HG03460 (cell line): ENCODE results near the gene ACSM2B.
"Not testable (repeated sequence)": the region's sequence is repeated elsewhere in the genome, so short reads cannot be mapped to it uniquely, and the experiment has no call there.

Source experiments
- ATAC-seq: cut with Tn5 transposase; IDR thresholded peaks from one replicate; pipeline ENCODE4 v1.9.1; 2021; ENCODE audit not compliant: unreplicated experiment

Gene ACSM2B

DNA sequence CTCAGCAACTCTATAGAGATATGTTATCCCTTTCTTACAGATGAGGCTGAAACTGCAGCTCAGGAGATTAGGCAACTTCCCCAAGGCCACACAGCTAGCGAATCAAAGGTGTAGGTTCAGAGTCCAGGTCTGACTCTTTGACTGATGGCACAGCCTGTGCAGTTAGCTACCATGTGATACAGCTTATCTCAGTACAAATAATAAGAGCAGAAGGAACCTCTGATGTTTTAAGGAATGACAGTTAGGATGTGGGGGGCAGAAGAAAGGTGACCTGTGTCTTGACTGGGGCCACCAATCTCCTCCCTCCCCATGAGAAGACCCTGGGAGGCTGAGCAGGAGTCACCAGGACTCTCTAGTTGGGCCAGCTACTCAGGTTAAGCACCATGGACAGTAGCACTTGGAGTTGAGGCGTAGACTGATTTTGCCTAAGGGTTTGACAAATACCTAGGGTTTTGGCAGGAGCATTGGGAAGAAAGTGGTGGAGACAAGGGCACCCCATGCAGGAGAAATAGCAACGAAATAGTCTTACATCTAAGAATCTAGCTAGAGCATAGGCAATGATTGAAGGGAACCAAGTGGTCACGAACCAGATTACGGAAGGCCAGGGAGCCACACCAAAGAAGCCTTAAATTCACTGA, 22.8 kb upstream of the ACSM2B start:
- no peak for ATAC-seq

DNA sequence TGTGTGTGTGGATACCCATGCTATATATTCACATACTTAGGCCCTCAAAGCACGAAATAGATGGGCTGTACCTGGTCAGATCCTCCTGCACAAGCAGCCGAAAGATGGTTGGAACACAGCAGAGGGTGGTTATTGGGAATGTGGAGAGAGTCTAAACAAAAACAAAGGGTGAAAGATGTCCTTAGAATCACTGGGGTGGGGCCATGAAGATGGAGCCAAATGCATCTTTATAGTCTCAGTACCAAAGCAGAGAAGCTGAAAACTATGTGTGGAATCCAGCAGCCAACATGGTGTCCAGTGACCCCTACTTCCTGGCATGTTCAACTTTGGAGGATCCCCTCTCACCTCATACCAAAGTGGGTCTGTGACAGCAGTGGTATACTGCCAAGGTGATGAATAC, 19.5 kb upstream of the ACSM2B start:
- ATAC-seq, result not testable (repeated sequence)

DNA sequence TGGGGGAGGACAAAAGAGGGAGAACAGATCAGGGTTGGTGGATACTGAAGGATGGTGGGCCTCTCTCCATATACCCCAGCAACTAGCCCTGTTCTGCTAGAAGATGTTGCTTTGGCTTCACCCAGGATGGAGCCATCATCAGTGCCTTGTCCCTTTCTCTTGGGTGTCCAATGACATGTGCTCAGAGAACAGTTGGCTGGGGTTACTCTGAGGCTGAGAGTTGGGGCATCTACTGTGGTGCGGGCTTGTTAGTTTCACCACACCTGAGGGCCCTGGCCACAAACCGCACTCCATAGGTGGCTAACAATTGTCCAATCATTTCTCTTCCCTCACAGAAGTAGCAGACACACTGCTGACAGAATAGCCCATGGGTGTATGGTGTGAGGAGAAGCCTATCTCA, 18.9 kb upstream of the ACSM2B start:
- not testable (repeated sequence) for ATAC-seq

DNA sequence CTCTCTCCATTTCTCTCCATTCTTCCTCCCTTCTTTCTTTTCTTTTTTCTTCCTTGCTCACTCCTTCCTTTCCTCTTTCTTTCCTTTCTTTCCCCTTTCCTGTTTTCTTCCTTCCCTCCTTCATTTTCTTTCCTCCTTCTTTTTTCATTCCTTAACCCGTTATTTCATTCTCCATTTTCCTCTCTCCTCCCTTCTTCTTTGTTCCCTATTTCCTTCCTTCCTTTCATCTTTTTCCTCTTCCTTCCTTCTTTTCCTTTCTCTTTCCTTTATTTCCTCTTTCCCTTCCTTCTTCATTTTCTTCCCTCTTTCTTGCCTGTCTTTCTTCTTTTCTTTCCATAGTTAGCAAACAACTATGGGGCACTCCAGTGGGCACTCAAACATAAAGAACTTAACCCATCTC, 16.6 kb upstream of the ACSM2B start:
- ATAC-seq, result not testable (repeated sequence)

DNA sequence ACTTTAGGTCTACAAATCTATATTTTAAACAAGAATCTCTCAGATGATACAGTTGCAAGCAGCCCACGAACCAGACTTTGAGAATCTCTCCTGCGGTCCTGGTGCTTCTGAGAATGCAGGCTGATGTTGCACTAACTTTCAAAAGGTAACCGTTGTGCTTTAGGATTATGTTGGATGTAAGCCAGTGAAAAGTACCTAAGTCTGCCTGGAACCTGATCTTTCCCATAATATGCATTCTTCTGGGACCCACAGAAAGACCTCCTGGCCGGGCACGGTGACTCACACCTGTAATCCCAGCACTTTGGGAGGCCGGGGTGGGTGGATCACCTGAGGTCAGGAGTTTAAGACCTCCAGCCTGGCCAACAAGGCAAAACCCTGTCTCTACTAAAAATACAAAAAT, 13.3 kb upstream of the ACSM2B start:
- not testable (repeated sequence) for ATAC-seq

DNA sequence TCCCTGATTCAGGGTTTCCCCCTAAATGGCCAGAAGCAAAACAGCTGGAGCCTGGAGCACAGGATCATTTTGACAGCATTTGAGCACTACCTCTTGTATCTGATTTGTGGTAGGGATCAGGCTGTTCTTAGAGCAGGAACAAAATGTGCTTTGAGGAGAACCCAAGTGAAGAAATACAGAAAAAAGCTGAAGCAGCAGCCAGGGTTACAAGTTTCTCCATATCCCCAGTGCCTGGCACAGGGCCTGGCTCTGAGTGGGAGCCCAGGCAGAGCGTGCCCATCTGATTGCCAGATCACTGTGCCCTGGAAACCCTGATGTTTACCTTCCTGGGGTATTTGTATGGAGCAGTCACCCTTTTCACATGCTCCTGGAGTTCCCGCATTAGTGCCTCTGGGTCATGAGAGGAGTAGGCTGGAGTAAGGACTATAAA, 11.5 kb upstream of the ACSM2B start:
- ATAC-seq, result not testable (repeated sequence)

DNA sequence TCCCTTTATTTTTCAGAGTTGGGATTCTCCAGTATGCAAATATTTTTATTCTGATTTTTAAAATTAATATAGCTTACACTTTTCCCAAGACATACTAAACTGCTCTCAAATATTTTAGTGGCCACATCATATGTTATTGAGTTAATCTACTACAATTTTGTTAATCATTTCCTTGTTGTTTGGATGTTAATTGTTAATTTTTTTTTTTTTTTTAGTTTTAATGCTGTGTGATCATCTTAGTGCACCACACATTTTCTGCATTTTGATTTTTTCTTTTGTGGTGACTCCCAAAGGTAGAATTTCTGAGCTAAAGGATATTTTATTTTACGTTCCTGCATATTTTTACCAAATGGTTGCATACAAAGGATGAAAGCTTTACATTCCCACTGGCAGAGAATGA, 10.5 kb upstream of the ACSM2B start:
- ATAC-seq, result not testable (repeated sequence)

DNA sequence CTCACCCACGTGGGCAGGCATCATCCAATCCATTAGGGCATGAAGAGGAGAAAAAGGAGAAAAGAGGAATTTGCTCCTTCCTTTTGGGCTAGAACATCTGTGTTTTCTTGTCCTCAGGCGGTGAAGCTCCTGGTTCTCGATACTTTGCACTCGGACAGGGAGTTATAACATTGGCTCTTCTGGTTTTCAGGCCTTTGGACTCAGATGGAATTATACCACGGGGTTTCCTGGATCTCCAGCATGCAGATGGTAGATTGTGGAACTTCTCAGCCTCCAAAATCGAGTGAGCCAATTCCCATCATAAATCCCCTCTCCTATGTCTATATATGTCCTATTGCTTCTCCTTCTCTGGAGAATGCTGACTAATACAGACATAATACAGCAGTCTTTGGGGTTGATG, 9.9 kb upstream of the ACSM2B start:
- ATAC-seq, result not testable (repeated sequence)

DNA sequence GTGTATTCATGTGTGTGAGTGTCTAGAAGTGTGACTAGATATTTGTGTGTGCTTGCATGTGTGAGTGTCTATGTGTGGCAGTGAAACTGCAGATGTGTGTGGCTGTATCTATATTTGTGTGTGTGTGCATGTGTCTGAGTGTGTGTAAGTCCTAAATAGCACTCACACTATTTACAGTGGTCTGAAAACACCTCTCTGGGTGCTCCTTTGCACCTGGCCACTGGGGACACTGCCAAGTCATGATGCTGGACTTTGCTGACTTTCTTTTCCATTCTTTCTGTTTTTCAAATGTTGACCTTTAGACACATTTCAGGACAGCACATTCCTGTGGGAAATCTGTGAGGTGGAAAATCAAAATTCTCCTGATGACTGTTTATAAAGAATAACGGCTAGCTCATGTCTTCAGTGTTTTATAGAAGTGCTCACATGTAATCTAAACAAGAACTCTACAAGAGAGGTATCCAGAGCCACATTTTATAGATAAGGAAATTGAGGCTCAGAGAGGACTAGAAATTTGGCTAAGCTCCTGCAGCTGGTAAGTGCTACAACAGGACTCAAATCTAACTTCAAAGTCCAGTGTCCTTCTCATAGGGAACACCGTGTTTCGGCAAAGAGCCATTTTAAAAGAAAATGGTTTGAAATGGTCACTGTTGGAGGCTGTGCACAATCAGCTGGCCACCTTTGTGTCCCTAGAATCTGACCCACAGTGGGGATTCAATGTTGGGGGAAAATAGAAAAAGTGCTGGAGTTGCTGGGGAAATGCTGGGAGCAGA, 4.5 kb upstream of the ACSM2B start:
- ATAC-seq, result not testable (repeated sequence)

DNA sequence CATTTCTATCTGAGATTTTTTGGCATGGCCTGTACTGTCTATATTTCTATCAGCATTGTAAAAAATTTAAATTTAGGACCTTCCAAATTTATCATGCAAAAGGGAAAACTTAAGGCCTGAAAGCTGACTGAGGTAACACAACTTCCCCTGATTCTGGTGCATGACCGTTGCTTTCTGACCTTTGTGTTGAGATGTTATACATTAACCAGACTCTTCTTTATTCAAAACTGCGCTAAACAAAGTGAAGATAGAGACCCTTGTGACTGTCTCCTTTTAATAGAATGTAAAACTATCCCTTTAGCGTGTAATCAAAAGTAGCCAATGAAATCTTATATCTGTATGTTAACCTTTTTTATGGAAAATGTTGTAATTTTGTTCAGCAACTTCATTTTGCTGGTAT, 1.9 kb upstream of the ACSM2B start:
- ATAC-seq, result not testable (repeated sequence)

DNA sequence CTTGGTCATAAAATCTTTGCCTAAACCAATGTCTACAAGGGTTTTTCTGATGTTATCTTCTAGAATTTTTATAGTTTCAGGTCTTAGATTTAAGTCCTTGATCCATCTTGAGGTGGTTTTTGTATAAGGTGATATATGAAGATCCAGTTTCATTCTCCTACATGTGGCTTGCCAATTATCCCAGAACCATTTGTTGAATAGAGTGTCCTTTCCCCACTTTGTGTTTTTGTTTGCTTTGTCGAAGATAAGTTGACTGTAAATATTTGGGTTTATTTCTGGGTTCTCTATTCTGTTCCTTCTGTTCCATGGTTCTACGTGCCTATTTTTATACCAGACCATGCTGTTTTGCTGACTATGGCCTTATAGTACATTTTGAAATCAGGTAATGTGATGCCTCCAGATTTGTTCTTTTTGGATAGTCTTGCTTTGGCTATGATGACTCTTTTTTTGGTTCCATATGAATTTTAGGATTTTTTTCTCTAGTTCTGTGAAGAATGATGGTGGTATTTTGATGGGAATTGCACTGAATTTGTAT, 7.0 kb downstream of the ACSM2B start:
- not testable (repeated sequence) for ATAC-seq

DNA sequence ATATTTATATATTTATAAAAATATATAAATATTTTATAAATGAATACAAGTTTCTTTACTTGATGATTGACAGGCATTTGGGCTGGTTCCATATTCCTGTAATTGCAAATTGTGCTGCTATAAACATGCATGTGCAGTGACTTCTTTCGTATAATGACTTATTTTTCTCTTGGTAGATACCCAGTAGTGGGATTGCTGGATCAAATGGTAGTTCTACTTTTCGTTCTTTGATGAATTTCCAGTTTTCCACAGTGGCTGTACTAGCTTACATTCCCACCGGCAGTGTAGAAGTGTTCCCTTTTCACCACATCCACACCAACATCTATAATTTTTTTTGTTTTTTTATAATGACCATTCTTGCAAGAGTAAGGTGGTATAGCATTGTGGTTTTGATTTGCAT, 7.8 kb downstream of the ACSM2B start:
- no peak for ATAC-seq

DNA sequence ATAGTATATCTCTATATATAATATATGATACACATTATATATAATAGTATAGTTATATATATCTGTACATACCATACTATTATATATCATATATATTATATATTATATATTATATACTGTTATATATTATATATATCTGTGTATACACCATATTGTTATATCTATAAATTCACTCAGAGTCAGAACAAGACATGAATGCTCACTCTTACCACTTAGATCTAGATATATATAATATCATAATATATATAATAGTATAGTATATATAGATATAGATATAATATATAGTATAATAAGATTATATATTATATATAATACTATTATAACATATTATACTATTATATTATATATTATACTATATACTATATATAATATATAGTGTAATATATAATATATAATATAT, 9.3 kb downstream of the ACSM2B start:
- ATAC-seq, result no peak

DNA sequence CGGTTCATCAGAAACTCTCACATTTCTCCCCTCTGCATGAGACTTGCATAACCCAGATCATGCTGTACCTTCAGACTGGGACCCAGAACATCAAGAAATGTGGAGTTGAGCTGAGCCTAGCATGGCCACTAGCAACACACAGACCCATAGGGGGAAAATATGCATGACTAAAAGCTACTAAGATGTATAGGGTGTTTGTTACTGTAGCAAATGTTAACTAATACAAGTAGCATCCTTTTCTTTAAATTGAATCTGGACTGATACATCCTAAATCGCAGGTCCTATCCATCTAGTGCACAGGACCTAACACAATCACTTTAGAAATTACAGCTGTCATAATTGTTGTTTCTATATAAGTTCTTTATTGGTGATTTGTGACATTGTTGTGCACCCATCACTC, 10.8 kb downstream of the ACSM2B start:
- ATAC-seq, result not testable (repeated sequence)

DNA sequence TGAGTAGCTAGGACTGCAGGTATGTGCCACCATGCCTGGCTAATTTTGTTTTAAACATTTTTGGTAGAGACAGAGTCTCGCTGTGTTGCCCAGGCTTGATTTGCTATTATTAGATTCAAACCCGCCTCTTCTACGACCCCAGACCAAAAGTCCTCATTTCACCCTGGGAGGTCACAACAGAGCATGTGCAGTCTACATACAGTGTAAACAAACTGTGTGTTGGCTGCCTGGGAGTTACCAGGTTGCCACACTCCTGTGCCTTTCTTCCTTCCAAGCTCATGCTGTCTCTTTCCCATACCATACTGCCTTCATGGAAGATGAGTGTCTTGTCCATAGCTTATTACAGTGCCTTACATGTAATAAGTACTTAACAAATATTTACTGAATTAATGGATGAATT, 11.9 kb downstream of the ACSM2B start:
- not testable (repeated sequence) for ATAC-seq

DNA sequence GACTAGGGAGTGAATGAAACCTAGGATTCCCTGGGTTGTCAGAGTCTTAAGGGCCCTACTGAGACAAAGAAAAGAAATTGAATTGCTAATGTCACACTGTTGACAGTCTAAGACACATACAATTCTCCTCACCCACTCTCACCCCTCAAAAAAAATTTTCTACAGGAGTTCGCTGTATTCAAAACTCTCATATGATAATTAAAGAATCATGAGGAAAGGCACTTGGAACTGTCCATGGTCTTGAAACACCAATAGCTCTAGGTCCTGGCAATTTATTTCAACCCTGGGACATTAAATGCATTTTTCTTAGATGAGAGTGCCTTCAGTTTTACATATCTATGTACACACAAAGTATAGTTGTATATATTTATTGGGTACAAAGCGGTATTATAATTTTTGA, 20.5 kb downstream of the ACSM2B start:
- not testable (repeated sequence) for ATAC-seq

DNA sequence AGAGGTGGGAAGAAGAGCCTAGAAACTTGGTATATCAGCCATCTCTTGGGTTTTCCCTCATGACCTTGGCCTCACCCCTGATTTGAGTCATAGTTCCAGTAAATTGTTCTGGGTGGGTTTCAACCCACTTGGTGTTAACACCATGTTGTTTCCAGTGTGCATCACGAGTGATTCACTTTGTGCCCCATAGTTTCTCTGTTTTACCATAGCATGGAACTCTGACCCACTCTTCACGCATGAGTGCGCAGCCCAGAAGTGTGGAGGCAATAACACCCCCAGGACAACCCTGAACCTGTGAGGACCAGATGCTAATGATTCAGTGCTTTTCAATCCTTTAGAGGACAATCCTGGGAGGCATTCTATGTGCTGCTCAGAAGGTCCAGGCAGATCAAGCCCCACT, 21.5 kb downstream of the ACSM2B start:
- ATAC-seq, result not testable (repeated sequence)

DNA sequence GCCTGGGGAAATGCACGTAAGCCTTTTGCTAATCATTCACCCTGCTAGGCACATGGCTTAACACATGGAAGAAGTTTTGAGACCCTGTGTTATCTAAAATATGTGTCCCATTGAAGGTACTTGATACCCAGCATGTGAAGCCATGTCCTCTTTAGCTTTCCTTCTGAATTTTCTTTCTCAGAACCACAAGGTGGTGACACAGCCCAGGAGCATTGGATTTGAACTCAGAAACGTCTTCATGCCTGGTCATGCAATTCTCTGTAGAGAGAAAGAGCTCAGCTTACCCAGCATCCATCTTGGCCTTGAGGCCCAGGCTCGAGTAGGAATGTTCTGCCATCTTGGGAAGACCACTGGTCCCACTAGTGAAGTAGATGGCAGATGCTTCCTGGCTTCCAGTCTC, 22.7 kb downstream of the ACSM2B start:
- ATAC-seq, result not testable (repeated sequence)

DNA sequence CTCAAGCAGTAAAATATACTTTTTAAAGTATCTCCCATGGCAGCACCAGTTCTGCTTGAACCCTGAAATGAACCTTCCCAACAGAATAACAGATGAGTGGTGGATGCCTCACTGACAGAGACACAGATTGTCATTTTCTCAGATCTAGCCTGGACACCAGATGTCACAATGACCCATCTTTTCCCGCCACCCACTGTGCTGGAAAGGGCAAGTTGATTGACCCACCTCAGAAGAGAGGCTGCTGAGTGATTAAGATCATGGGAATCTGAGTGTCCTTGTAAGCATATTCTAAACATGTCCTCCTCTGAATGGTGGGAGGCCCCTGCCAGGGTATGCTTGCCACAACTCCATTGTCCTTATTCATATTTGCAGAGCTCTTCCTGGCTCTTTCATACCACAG, 29.2 kb downstream of the ACSM2B start:
- not testable (repeated sequence) for ATAC-seq

DNA sequence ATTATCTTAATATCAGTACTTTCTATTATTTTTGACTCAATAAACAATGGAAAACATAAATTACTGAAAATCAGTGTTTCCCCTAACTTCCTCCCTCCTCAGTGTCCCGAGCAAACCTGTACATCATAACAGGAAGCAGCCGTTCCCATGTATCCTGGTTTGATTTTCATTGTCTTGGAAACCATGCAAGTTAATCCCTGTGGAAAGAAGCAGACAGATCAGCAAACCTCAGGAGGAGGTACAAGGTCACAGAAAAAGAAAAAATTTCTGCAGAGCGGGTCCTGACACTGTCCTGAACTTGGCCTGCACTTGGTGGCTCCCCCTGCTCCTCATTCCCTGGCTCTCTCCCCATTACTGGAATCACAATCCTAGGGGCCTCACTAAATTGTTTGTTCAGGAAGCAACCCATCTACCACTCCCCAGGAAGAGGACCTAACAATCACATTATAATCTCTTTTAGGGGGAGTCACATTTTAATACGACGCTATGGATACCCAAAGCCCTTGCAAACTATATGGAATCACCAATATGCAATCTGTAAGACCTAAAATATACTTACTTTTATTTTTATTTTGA, 29.8 kb downstream of the ACSM2B start:
- ATAC-seq, result not testable (repeated sequence)

DNA sequence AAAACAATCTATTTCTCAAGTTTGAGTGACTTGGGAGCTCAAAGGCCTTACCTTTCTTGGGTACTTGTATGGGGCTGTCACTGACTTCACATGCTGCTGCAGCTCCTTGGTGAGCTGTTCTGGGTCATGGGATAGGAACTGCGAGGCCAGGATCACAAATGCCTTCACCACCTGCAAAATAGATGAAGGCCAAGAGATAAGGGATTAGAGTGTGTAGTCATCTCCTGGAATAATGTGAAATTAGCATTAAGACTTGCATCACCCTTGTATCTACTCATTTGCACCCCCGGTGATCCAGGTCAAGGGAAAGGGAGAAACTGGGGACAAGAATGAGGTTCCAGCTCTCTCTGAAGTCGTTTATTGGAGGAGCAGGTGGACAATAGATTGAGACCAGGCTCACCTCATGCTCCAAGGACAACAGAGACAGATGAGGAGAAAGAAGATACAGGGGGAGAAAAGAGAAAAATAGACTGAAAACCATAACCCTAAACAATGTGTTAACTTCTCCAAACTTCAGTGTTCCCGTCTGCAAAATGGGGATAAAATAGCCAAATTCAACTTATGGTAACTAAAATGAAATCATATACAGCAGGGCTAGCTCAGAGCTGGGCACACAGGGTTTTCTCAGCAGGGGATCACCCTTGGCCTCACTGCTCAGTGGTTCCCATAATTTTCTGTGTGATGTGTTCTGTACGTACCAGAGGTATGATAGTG, 35.4 kb downstream of the ACSM2B start:
- ATAC-seq, result not testable (repeated sequence)
